NCI-H1417 treated with DMSO at 0.1 percent for 48 hours (cell line): Measurements from ENCODE around the gene TBC1D22A.
"Not testable (repeated sequence)": the region's sequence is repeated elsewhere in the genome, so short reads cannot be mapped to it uniquely, and the experiment has no call there.

Experiments used
- DNase-seq: peaks from one replicate; lab custom pipeline; 2025; lab: John Stamatoyannopoulos, UW

The TBC1D22A gene

GRCh38 chr22:46813816-46814597, 51.6 kb downstream of the TBC1D22A start:
- DNase-seq = no peak

GRCh38 chr22:46815132-46815531, 52.7 kb downstream of the TBC1D22A start:
- no peak for DNase-seq

GRCh38 chr22:46815559-46815895, 53.1 kb downstream of the TBC1D22A start:
- DNase-seq = no peak

GRCh38 chr22:46815896-46816731, 53.7 kb downstream of the TBC1D22A start:
- no peak for DNase-seq

GRCh38 chr22:46817390-46817789, 54.9 kb downstream of the TBC1D22A start:
- DNase-seq = not testable (repeated sequence)

- DNase-seq = no peak
Observed at GRCh38 chr22:46823248-46823647, 60.8 kb downstream of the TBC1D22A start.

- no peak for DNase-seq
Observed at GRCh38 chr22:46823654-46824053, 61.2 kb downstream of the TBC1D22A start.

GRCh38 chr22:46824344-46824909, 62.0 kb downstream of the TBC1D22A start:
- DNase-seq = no peak

- no peak for DNase-seq
Observed at GRCh38 chr22:46824980-46825544, 62.6 kb downstream of the TBC1D22A start.

GRCh38 chr22:46826438-46827135, 64.1 kb downstream of the TBC1D22A start:
- no peak for DNase-seq

GRCh38 chr22:46827136-46827780, 64.8 kb downstream of the TBC1D22A start:
- no peak for DNase-seq

- no peak for DNase-seq
Observed at GRCh38 chr22:46827781-46828180, 65.3 kb downstream of the TBC1D22A start.

GRCh38 chr22:46828323-46828900, 66.0 kb downstream of the TBC1D22A start:
- DNase-seq = no peak

GRCh38 chr22:46829117-46829891, 66.9 kb downstream of the TBC1D22A start:
- DNase-seq = no peak

GRCh38 chr22:46829941-46830715, 67.7 kb downstream of the TBC1D22A start:
- no peak for DNase-seq

- DNase-seq = no peak
Observed at GRCh38 chr22:46830841-46831240, 68.4 kb downstream of the TBC1D22A start.

GRCh38 chr22:46833228-46833627, 70.8 kb downstream of the TBC1D22A start:
- DNase-seq = no peak

GRCh38 chr22:46834021-46834737, 71.7 kb downstream of the TBC1D22A start:
- no peak for DNase-seq

GRCh38 chr22:46835288-46835687, 72.8 kb downstream of the TBC1D22A start:
- no peak for DNase-seq
